ENCODE measurements around the gene ARHGAP36.

DNA sequence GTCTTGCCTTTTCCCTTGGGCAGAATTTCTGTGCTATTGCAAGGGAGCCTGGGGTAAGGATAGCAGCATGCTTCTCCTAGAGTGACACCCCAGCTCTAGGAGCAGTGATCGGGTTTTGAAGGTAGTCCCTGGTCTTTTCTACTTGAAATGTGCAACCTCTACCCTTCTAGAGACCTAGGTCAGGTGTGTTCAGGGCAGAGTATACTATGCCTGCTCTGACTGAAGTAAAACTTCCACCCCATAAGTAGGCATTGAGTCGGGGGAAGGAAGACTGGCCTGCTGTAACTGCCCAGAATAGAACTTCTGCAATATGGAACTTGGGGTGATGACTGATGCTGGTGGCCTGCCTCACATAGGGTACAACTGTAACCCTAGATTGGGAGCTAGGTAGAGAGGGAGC lies 80.9 kb downstream of the ARHGAP36 start:
- TF ChIP-seq, protein P1, sequence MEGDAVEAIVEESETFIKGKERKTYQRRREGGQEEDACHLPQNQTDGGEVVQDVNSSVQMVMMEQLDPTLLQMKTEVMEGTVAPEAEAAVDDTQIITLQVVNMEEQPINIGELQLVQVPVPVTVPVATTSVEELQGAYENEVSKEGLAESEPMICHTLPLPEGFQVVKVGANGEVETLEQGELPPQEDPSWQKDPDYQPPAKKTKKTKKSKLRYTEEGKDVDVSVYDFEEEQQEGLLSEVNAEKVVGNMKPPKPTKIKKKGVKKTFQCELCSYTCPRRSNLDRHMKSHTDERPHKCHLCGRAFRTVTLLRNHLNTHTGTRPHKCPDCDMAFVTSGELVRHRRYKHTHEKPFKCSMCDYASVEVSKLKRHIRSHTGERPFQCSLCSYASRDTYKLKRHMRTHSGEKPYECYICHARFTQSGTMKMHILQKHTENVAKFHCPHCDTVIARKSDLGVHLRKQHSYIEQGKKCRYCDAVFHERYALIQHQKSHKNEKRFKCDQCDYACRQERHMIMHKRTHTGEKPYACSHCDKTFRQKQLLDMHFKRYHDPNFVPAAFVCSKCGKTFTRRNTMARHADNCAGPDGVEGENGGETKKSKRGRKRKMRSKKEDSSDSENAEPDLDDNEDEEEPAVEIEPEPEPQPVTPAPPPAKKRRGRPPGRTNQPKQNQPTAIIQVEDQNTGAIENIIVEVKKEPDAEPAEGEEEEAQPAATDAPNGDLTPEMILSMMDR (IDR thresholded peaks at IDR 0.05; ENCODE audit: extremely low read depth in 1 of 2, insufficient read depth in 1 of 2, low read depth in 1 of 2, low read length in 2 of 2) = no peak
- no peak for TF ChIP-seq EZH2 (IDR thresholded peaks at IDR 0.05; ENCODE audit: borderline replicate concordance, low read depth, low read length, severe bottlenecking)
- no peak for TF ChIP-seq FOS (IDR thresholded peaks at IDR 0.05; ENCODE audit: borderline replicate concordance, insufficient read depth, low read length)
- TF ChIP-seq POLR2A (IDR thresholded peaks at IDR 0.05; ENCODE audit: low read depth, low read length) = no peak
- TF ChIP-seq MYC (IDR thresholded peaks at IDR 0.05; ENCODE audit: low read depth, low read length) = no peak

All from endothelial cell of umbilical vein (primary cell).